CD14-positive monocyte (primary cell): ENCODE data around the gene PPARG. TPM values are rescaled to one million over a fixed set of nuclear protein-coding genes. Genes with fewer than 3 reads are reported as not detected.

Experiments used
- DNase-seq, 3 donors: peaks; one replicate each; pipeline ENCODE4 v3.0.0-alpha.2; 2011 to 2022
- H2AFZ ChIP-seq: 2 replicates; pipeline ENCODE4 v1.6.0; 2012; ENCODE audit warnings: mild to moderate bottlenecking, low read depth, low read length, inconsistent platforms; ENCODE audit not compliant: insufficient read depth, poor library complexity, severe bottlenecking
- H3K27ac ChIP-seq, 2 donors: 1 replicate in 1 of 2; 2 replicates in 1 of 2; pipeline ENCODE4 v1.5.1; 2012 to 2013; ENCODE audit warnings: low read length in 2 of 2, control low read depth in 1 of 2, inconsistent platforms in 1 of 2, low read depth in 1 of 2, mild to moderate bottlenecking in 1 of 2
- H3K27me3 ChIP-seq, 2 donors: one replicate each; pipeline versions ENCODE4 v1.6.0 to v1.6.1; 2011 to 2013; ENCODE audit warnings: low read length in 2 of 2; ENCODE audit not compliant: control insufficient read depth in 2 of 2, insufficient read depth in 2 of 2
- H3K36me3 ChIP-seq, 2 donors: replicated peaks in 1 of 2; 1 replicate in 1 of 2; 2 replicates in 1 of 2; pipeline versions ENCODE4 v1.5.1 to v1.6.1; 2012 to 2013; ENCODE audit warnings: low read length in 2 of 2, control low read depth in 1 of 2, inconsistent platforms in 1 of 2, mild to moderate bottlenecking in 1 of 2; ENCODE audit not compliant: insufficient read depth in 2 of 2, control insufficient read depth in 1 of 2
- H3K4me1 ChIP-seq, 2 donors: 1 replicate in 1 of 2; 2 replicates in 1 of 2; pipeline versions ENCODE4 v1.5.1 to v1.6.1; 2012 to 2013; ENCODE audit warnings: low read length in 2 of 2, control low read depth in 1 of 2, inconsistent platforms in 1 of 2, mild to moderate bottlenecking in 1 of 2, moderate library complexity in 1 of 2; ENCODE audit not compliant: insufficient read depth in 2 of 2, control insufficient read depth in 1 of 2
- H3K4me2 ChIP-seq: replicated peaks from 2 replicates; pipeline ENCODE3; 2012; ENCODE audit warnings: low read length, moderate library complexity, mild to moderate bottlenecking; ENCODE audit not compliant: poor library complexity, severe bottlenecking; ENCODE audit errors: extremely low read depth
- H3K4me3 ChIP-seq, 3 experiments: fragments of 200-600 bp in 1 of 3; sonication (generic) in 1 of 3; replicated peaks in 1 of 3; 1 replicate in 2 of 3; 2 replicates in 1 of 3; pipeline ENCODE4 v1.5.1; 2011 to 2013; ENCODE audit warnings: low read length in 3 of 3, mild to moderate bottlenecking in 3 of 3, control low read depth in 2 of 3, low read depth in 2 of 3, inconsistent platforms in 1 of 3, moderate library complexity in 1 of 3
- H3K79me2 ChIP-seq: 2 replicates; pipeline ENCODE4 v1.6.0; 2012; ENCODE audit warnings: mild to moderate bottlenecking, control low read depth, inconsistent platforms, low read length, moderate library complexity; ENCODE audit not compliant: insufficient read depth
- H3K9ac ChIP-seq: 2 replicates; pipeline ENCODE4 v1.6.0; 2017; ENCODE audit warnings: low read length, mild to moderate bottlenecking; ENCODE audit not compliant: insufficient read depth, poor library complexity, severe bottlenecking
- H3K9me3 ChIP-seq, 2 donors: replicated peaks in 1 of 2; 1 replicate in 1 of 2; 2 replicates in 1 of 2; pipeline versions ENCODE4 v1.5.1 to v1.6.1; 2012 to 2013; ENCODE audit warnings: low read length in 2 of 2, control low read depth in 1 of 2; ENCODE audit not compliant: control insufficient read depth in 1 of 2, insufficient read depth in 1 of 2
- H4K20me1 ChIP-seq: 2 replicates; pipeline ENCODE4 v1.6.0; 2012; ENCODE audit warnings: mild to moderate bottlenecking, low read length, control low read depth, moderate library complexity; ENCODE audit not compliant: insufficient read depth
- H3K27ac Mint-ChIP-seq, 7 donors: one replicate each; pipeline ENCODE4 v1.8.0; 2020; ENCODE audit warnings: mild to moderate bottlenecking in 7 of 7, mixed read lengths in 7 of 7, moderate library complexity in 6 of 7, inconsistent platforms in 2 of 7
- H3K27me3 Mint-ChIP-seq, 3 donors: one replicate each; pipeline ENCODE4 v1.8.0; 2021 to 2022; ENCODE audit warnings: low read depth in 3 of 3, mild to moderate bottlenecking in 3 of 3, mixed read lengths in 3 of 3, moderate library complexity in 3 of 3, inconsistent platforms in 1 of 3
- H3K36me3 Mint-ChIP-seq, 2 donors: one replicate each; pipeline ENCODE4 v1.8.0; 2020; ENCODE audit warnings: mixed read lengths in 2 of 2, inconsistent platforms in 1 of 2, mild to moderate bottlenecking in 1 of 2
- H3K4me1 Mint-ChIP-seq: one replicate; pipeline ENCODE4 v1.8.0; 2020; ENCODE audit warnings: mild to moderate bottlenecking, mixed read lengths
- H3K4me3 Mint-ChIP-seq, 2 donors: one replicate each; pipeline ENCODE4 v1.8.0; 2020; ENCODE audit warnings: mild to moderate bottlenecking in 2 of 2, mixed read lengths in 2 of 2, moderate library complexity in 1 of 2
- H3K9me3 Mint-ChIP-seq, 7 donors: one replicate each; pipeline ENCODE4 v1.8.0; 2020 to 2022; ENCODE audit warnings: mixed read lengths in 7 of 7, mild to moderate bottlenecking in 6 of 7, moderate library complexity in 6 of 7, inconsistent platforms in 2 of 7
- CTCF ChIP-seq: fragments of 200-600 bp; IDR thresholded peaks from one replicate; pipeline ENCODE4 v1.8.0; 2022; ENCODE audit warnings: antibody characterized with exemption, mild to moderate bottlenecking
- WGBS: methylation state at CpG from one replicate; pipeline ENCODE4 v1.1.5; 2013; ENCODE audit warnings: missing lambda C conversion rate; ENCODE audit not compliant: insufficient coverage; 5-methylcytosine and 5-hydroxymethylcytosine counted together
- intact Hi-C, 2 donors: fragments of 100-400 bp; cut with micrococcal nuclease; formaldehyde crosslinking; loops; one replicate each; pipeline versions ENCODE4 v1.15.0 to v1.15.1; 2023
- polyA plus RNA-seq, 3 donors: library from polyadenylated mRNA; depleted of rRNA in 1 of 3; unstranded in 2 of 3; stranded (reverse) in 1 of 3; fragments of 300-500 nt in 2 of 3; fragments of >200 nt in 1 of 3; fragmentation: Illumina TruSeq in 2 of 3; gene quantifications; 1 replicate in 2 of 3; 2 replicates in 1 of 3; pipeline ENCODE4 v1.2.3, GENCODE V29; 2012 to 2021

Gene PPARG
- polyA plus RNA-seq, 3 donors, result 0.56 to 2.0 (median 0.97) TPM

- Histone ChIP-seq H3K4me3 (no peak overlapping the region), H2AFZ (no peak overlapping the region), H3K27ac (peak overlapping the region; percentile 6 to 52), H3K9me3 (no peaks in the 10 kb centered on the region), H3K36me3 (no peaks in the 10 kb centered on the region), H3K79me2 (no peaks in the 10 kb centered on the region), H3K9ac (no peak overlapping the region), H3K4me2 (peak overlapping the region; percentile 21), H3K27me3 (no peaks in the 10 kb centered on the region), H4K20me1 (no peaks in the 10 kb centered on the region), H3K4me1 (peaks cover 55 to 62% of the 10 kb centered on the region in 2 donors)
- DNase-seq, result peak; percentile 66 to 88 (median 74)
- Mint-ChIP-seq H3K4me3 (no peak overlapping the region), H3K4me1 (peaks cover 63% of the 10 kb centered on the region), H3K27ac (peak overlapping the region; percentile 84 to 93 (median 89)), H3K9me3 (no peaks in the 10 kb centered on the region), H3K27me3 (peaks cover 0 to 2% (median 0%) of the 10 kb centered on the region in 3 donors), H3K36me3 (no peaks in the 10 kb centered on the region)
- intact Hi-C loops, result loop anchor here (5.0 kb wide), 4 partner anchors 38 to 158 kb away; no protein-coding TSS in a partner anchor
- no CpG with 5 or more reads among the region's 9 CpGs for WGBS
- no peak for TF ChIP-seq CTCF
Measured at GRCh38 chr3:12349895-12350811, 61.3 kb downstream of the PPARG start.

DNA sequence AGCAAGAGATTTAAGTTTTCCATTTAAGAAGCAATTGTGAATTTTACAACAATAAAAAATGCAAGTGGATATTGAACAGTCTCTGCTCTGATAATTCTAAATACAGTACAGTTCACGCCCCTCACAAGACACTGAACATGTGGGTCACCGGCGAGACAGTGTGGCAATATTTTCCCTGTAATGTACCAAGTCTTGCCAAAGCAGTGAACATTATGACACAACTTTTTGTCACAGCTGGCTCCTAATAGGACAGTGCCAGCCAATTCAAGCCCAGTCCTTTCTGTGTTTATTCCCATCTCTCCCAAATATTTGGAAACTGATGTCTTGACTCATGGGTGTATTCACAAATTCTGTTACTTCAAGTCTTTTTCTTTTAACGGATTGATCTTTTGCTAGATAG lies 62.3 kb downstream of the PPARG start:
- H3K36me3 ChIP-seq, result no peaks in the 10 kb centered on the region
- H3K4me2 ChIP-seq, result peak overlapping the region; percentile 21
- Mint-ChIP-seq H3K27me3 (peaks cover 0 to 2% (median 0%) of the 10 kb centered on the region in 3 donors), H3K4me3 (no peak overlapping the region), H3K36me3 (no peaks in the 10 kb centered on the region), H3K9me3 (no peaks in the 10 kb centered on the region), H3K4me1 (peaks cover 65% of the 10 kb centered on the region), H3K27ac (peak overlapping the region; percentile 84 to 93 (median 89))
- no peaks in the 10 kb centered on the region for H3K27me3 ChIP-seq
- H3K27ac ChIP-seq, result peak overlapping the region in 1 of 2 donors; percentile 52
- 0% methylated on average over 3 of the region's 4 CpGs for WGBS
- intact Hi-C loops, result loop anchor here (5.0 kb wide), 3 partner anchors 41 to 159 kb away; no protein-coding TSS in a partner anchor
- no peaks in the 10 kb centered on the region for H3K79me2 ChIP-seq
- peaks cover 55 to 66% of the 10 kb centered on the region in 2 donors for H3K4me1 ChIP-seq
- no peak for TF ChIP-seq CTCF
- H3K9ac ChIP-seq, result no peak overlapping the region
- no peaks in the 10 kb centered on the region for H4K20me1 ChIP-seq
- peak; percentile 77 to 95 (median 88) for DNase-seq
- no peaks in the 10 kb centered on the region for H3K9me3 ChIP-seq
- no peak overlapping the region for H3K4me3 ChIP-seq
- no peak overlapping the region for H2AFZ ChIP-seq
